Inferior parietal cortex (tissue), 1 donor: ENCODE measurements around the gene KBTBD8.

Experiments
- DNase-seq: peaks from one replicate; pipeline ENCODE4 v3.0.0-alpha.2; 2016; ENCODE audit errors: extremely low spot score

Gene KBTBD8

GRCh38 chr3:66998113-66998903, at the start of gene KBTBD8:
KBTBD8 (plus strand) TSS chr3:66998307; CDS start chr3:66998356, 49 bp downstream.
- DNase-seq, result peak; percentile 100

GRCh38 chr3:66948838-66949237, 49.3 kb upstream of the KBTBD8 start:
- DNase-seq, result no peak

GRCh38 chr3:66949898-66950297, 48.2 kb upstream of the KBTBD8 start:
- DNase-seq, result no peak

- DNase-seq, result no peak
Observed at GRCh38 chr3:66952357-66952756, 45.8 kb upstream of the KBTBD8 start.

- DNase-seq, result no peak
Observed at GRCh38 chr3:66953934-66954445, 44.1 kb upstream of the KBTBD8 start.

- DNase-seq, result no peak
Observed at GRCh38 chr3:66956742-66957141, 41.4 kb upstream of the KBTBD8 start.

- no peak for DNase-seq
Observed at GRCh38 chr3:66957367-66957766, 40.7 kb upstream of the KBTBD8 start.

GRCh38 chr3:66958067-66958466, 40.0 kb upstream of the KBTBD8 start:
- DNase-seq, result no peak

- no peak for DNase-seq
Observed at GRCh38 chr3:66962664-66963063, 35.4 kb upstream of the KBTBD8 start.

- peak; percentile 4 for DNase-seq
Observed at GRCh38 chr3:66971245-66971644, 26.9 kb upstream of the KBTBD8 start.

- peak; percentile 90 for DNase-seq
Observed at GRCh38 chr3:66971891-66972551, 26.1 kb upstream of the KBTBD8 start.

- DNase-seq, result no peak
Observed at GRCh38 chr3:66980791-66981190, 17.3 kb upstream of the KBTBD8 start.

- no peak for DNase-seq
Observed at GRCh38 chr3:66983101-66983500, 15.0 kb upstream of the KBTBD8 start.

- no peak for DNase-seq
Observed at GRCh38 chr3:66985336-66985920, 12.7 kb upstream of the KBTBD8 start.

- no peak for DNase-seq
Observed at GRCh38 chr3:66986406-66986805, 11.7 kb upstream of the KBTBD8 start.

GRCh38 chr3:66989241-66989640, 8.9 kb upstream of the KBTBD8 start:
- no peak for DNase-seq

GRCh38 chr3:66989860-66990696, 8.0 kb upstream of the KBTBD8 start:
- DNase-seq, result no peak

GRCh38 chr3:66991459-66991858, 6.6 kb upstream of the KBTBD8 start:
- DNase-seq, result no peak

GRCh38 chr3:66993082-66993481, 5.0 kb upstream of the KBTBD8 start:
- no peak for DNase-seq

- DNase-seq, result no peak
Observed at GRCh38 chr3:66994588-66994987, 3.5 kb upstream of the KBTBD8 start.

GRCh38 chr3:66996696-66997095, 1.4 kb upstream of the KBTBD8 start:
- DNase-seq, result no peak
